ENCODE measurements around the gene MYO5C.

The MYO5C gene

DNA sequence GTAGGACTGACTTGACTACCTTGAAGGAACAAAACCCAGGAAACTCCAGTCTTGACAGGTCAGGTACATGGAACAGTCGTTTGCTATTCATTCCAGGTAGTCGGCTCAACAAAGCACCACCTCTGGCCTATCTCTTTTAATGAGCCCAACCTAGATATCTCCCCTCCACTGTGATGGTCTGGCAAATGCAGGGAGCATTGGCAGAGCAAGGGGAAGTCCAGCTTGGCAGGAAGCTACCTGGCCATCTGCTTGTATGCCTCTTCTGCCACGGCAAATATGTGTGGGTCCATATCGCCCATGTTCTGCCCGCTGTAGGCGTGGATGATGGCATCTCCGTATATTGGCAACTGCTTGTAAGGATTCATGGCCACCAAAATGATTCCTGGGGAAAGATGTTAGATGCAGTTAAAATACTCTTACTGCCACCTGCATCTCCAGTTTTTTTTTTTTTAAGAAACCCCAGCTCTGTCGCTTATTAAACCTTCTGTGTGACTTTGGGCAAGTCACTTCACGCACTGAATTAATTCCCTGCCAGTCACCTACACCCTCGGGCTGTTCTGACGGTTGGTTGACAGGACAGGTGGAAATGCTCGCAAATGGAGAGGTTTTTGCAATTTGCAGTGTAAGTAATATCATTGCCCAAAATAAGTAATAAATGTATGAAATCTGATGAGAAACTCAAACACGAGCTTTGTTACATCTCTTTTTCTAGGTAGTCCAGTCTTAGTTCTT, 16.8 kb downstream of the MYO5C start:
- H3K9me3 Mint-ChIP-seq = no peaks in the 10 kb centered on the region
- no peak overlapping the region for H3K4me3 Mint-ChIP-seq
- peaks cover 15% of the 10 kb centered on the region for H3K27me3 Mint-ChIP-seq (ENCODE audit: low read depth, poor library complexity)
- no peak for DNase-seq
- H3K27ac Mint-ChIP-seq = no peak overlapping the region
- H3K36me3 Mint-ChIP-seq (ENCODE audit: low read depth) = no peaks in the 10 kb centered on the region
- TF ChIP-seq, protein P1, sequence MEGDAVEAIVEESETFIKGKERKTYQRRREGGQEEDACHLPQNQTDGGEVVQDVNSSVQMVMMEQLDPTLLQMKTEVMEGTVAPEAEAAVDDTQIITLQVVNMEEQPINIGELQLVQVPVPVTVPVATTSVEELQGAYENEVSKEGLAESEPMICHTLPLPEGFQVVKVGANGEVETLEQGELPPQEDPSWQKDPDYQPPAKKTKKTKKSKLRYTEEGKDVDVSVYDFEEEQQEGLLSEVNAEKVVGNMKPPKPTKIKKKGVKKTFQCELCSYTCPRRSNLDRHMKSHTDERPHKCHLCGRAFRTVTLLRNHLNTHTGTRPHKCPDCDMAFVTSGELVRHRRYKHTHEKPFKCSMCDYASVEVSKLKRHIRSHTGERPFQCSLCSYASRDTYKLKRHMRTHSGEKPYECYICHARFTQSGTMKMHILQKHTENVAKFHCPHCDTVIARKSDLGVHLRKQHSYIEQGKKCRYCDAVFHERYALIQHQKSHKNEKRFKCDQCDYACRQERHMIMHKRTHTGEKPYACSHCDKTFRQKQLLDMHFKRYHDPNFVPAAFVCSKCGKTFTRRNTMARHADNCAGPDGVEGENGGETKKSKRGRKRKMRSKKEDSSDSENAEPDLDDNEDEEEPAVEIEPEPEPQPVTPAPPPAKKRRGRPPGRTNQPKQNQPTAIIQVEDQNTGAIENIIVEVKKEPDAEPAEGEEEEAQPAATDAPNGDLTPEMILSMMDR (IDR thresholded peaks at IDR 0.05) = no peak
- H3K4me1 Mint-ChIP-seq = peaks cover 20% of the 10 kb centered on the region

DNA sequence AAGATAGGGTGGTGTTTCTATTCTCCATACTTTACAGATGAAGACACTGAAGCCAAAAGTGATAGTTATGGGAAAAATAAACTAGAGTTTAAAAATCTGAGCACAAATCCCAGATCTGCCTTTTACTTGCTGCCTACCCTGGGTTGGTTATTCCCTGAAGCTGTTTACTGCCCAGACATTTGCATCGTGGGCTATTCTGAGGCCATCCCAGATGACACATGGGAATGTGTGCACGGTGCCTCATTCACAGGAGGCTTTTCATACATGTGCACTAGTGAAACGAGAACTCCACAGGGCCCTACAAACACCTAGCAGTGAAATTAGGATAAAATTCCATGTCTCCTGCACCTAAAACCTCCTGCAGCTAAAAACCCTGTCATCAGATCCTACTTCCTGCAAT, 17.5 kb downstream of the MYO5C start:
- H3K27me3 Mint-ChIP-seq (ENCODE audit: low read depth, poor library complexity) = peaks cover 15% of the 10 kb centered on the region
- DNase-seq = no peak
- TF ChIP-seq, protein P1 (IDR thresholded peaks at IDR 0.05) = no peak
- H3K4me1 Mint-ChIP-seq = peaks cover 20% of the 10 kb centered on the region
- no peaks in the 10 kb centered on the region for H3K36me3 Mint-ChIP-seq (ENCODE audit: low read depth)
- no peak overlapping the region for H3K27ac Mint-ChIP-seq
- H3K9me3 Mint-ChIP-seq = no peaks in the 10 kb centered on the region
- no peak overlapping the region for H3K4me3 Mint-ChIP-seq

DNA sequence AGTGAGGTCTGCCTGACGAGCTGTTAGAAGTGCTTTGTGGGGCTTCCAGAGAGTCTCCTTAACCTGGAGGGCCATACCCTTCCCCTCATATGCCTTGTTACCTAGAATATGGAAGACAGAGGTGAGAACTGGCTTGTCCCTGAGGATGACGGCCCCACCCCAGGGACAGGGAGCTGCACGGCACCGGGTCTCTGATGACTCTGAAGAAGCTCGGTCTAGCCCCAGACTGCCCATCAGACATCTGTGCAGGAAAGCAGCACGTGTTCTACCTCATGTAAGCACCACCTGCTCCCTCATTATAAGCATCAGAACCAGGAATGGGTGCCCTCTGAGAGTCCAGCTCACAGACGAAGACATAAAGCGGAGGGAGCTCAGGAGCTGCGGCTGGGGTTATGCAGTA, 18.0 kb downstream of the MYO5C start:
- Mint-ChIP-seq H3K4me1 (peaks cover 20% of the 10 kb centered on the region), H3K27me3 (ENCODE audit: low read depth, poor library complexity) (peaks cover 15% of the 10 kb centered on the region), H3K36me3 (ENCODE audit: low read depth) (no peaks in the 10 kb centered on the region), H3K9me3 (no peaks in the 10 kb centered on the region), H3K4me3 (no peak overlapping the region), H3K27ac (no peak overlapping the region)
- DNase-seq = no peak
- TF ChIP-seq, protein P1 (IDR thresholded peaks at IDR 0.05) = no peak

DNA sequence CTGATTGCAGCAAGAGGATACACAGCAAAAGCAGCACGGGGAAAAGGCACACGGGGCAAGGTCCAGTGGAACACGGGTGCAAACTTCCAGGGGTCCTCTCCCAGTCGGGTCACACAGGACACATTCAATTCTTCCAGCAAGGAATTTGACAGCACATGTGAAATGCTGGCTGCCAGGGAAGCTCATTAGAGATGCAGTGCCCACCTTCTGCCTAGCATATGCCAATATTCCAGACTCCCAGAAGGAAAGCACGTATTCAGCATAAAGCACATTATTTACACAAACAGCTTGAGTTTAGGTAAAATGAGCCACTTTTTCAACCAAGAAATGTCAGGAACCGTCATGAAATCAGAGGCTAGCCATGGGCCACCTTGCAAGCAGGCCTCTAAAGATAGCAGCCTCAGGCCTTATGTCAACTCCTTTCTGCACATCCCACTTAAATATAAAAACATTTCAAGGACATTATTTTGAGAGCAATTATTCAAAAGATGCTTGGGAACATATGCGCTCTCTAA, 19.3 kb downstream of the MYO5C start:
- Mint-ChIP-seq H3K27ac (no peak overlapping the region), H3K4me1 (peaks cover 9% of the 10 kb centered on the region), H3K4me3 (no peak overlapping the region), H3K9me3 (no peaks in the 10 kb centered on the region), H3K36me3 (ENCODE audit: low read depth) (no peaks in the 10 kb centered on the region), H3K27me3 (ENCODE audit: low read depth, poor library complexity) (peaks cover 13% of the 10 kb centered on the region)
- TF ChIP-seq, protein P1 (IDR thresholded peaks at IDR 0.05) = no peak
- no peak for DNase-seq

DNA sequence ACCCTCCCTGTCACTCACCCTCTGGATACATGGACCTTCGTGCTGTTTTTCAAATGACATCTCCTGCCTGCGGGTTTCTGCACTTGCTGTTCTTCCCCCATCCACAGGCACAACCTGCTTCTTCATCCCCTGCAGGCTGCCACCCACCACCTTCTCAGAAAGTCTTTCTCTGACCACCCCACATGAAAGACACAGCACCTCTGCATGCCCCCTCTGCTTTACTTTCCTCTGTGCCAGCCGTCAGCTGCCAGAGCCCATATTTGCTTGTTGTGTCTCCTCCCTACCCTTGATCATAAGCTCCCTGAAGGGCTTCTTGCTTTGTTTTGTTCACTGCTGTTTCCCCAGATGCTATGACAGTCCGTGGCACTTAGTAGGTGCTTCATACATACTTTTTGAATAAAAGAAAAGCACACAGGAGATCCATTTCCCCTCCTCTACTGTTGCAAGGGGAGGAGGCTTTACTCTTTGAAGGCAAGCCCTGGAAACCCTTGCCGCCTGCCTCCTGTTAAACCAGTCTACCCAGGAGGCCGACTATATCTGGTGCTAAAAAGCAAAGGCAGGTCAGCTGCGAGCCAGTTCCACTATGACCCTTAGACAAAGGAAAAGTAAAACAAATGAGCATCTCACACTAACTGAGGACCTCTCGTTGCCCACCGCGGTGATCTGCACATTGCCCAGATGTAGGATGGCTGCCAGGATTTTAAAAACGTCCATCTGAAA, 31.9 kb downstream of the MYO5C start:
- H3K9me3 Mint-ChIP-seq = no peaks in the 10 kb centered on the region
- TF ChIP-seq, protein P1 (IDR thresholded peaks at IDR 0.05) = no peak
- H3K27me3 Mint-ChIP-seq (ENCODE audit: low read depth, poor library complexity) = peaks cover 7% of the 10 kb centered on the region
- DNase-seq = no peak
- H3K27ac Mint-ChIP-seq = no peak overlapping the region
- H3K4me1 Mint-ChIP-seq = peaks cover 46% of the 10 kb centered on the region
- no peak overlapping the region for H3K4me3 Mint-ChIP-seq
- no peaks in the 10 kb centered on the region for H3K36me3 Mint-ChIP-seq (ENCODE audit: low read depth)

All from nephron progenitor cell (in vitro differentiated cells).